Osteoblast (primary cell): ENCODE results near the gene DMRTB1. TPM values are rescaled to one million over a fixed set of nuclear protein-coding genes. Genes with fewer than 3 reads are reported as not detected.

ENCODE experiments used
- DNase-seq: peaks from one replicate; pipeline ENCODE4 v3.0.0; 2011; ENCODE audit warnings: low spot score, mixed read lengths; ENCODE audit not compliant: insufficient read length; ENCODE audit errors: missing footprints
- H2AFZ ChIP-seq: 2 replicates; pipeline ENCODE4 v1.6.0; 2011; ENCODE audit warnings: mild to moderate bottlenecking, low read length
- H3K27ac ChIP-seq: 2 replicates; pipeline ENCODE4 v1.5.1; 2011; ENCODE audit warnings: mild to moderate bottlenecking, low read depth, low read length, moderate library complexity
- H3K27me3 ChIP-seq: 2 replicates; pipeline ENCODE4 v1.6.0; 2012; ENCODE audit warnings: mild to moderate bottlenecking, control low read depth, inconsistent platforms, low read length, moderate library complexity; ENCODE audit not compliant: insufficient read depth
- H3K36me3 ChIP-seq: 2 replicates; pipeline ENCODE4 v1.5.1; 2011; ENCODE audit warnings: mild to moderate bottlenecking, low read length, control low read depth, moderate library complexity; ENCODE audit not compliant: insufficient read depth
- H3K4me1 ChIP-seq: 2 replicates; pipeline ENCODE4 v1.5.1; 2011; ENCODE audit warnings: mild to moderate bottlenecking, low read length, control low read depth, moderate library complexity; ENCODE audit not compliant: insufficient read depth
- H3K4me2 ChIP-seq: 2 replicates; pipeline ENCODE4 v1.6.0; 2011; ENCODE audit warnings: mild to moderate bottlenecking, low read length; ENCODE audit not compliant: insufficient read depth
- H3K4me3 ChIP-seq: fragments of 200-600 bp; sonication (generic); 3 replicates; pipeline ENCODE4 v1.5.1; 2012; ENCODE audit warnings: mild to moderate bottlenecking, low read length, inconsistent platforms; ENCODE audit not compliant: insufficient read depth
- H3K79me2 ChIP-seq: 2 replicates; pipeline ENCODE4 v1.6.0; 2012; ENCODE audit warnings: mild to moderate bottlenecking, low read length, control low read depth, inconsistent platforms; ENCODE audit not compliant: insufficient read depth
- H3K9me3 ChIP-seq: 2 replicates; pipeline ENCODE4 v1.5.1; 2011; ENCODE audit warnings: low read depth, low read length, control low read depth
- H4K20me1 ChIP-seq: 2 replicates; pipeline ENCODE4 v1.6.0; 2012; ENCODE audit warnings: mild to moderate bottlenecking, low read length, control low read depth; ENCODE audit not compliant: insufficient read depth
- CTCF ChIP-seq: IDR thresholded peaks from 2 replicates; pipeline ENCODE4 v1.5.1; 2011; ENCODE audit warnings: mild to moderate bottlenecking, low read depth, low read length, moderate library complexity; ENCODE audit errors: extremely low read depth
- total RNA-seq: library from RNA; depleted of rRNA; stranded (reverse); fragments of >200 nt; gene quantifications from 2 replicates; pipeline ENCODE4 v1.2.3, GENCODE V29; 2012

The DMRTB1 gene
- total RNA-seq, 1 donor: not detected

GRCh38 chr1:53486395-53487026 is 27.3 kb downstream of the DMRTB1 start:
- Histone ChIP-seq H3K27me3 (peaks cover 61% of the 10 kb centered on the region), H3K4me1 (peaks cover 4% of the 10 kb centered on the region), H4K20me1 (no peaks in the 10 kb centered on the region), H3K79me2 (no peaks in the 10 kb centered on the region), H2AFZ (no peak overlapping the region), H3K4me2 (no peak overlapping the region), H3K27ac (no peak overlapping the region), H3K4me3 (no peak overlapping the region), H3K9me3 (no peaks in the 10 kb centered on the region), H3K36me3 (no peaks in the 10 kb centered on the region)
- TF ChIP-seq CTCF: no peak
- DNase-seq: no peak

- no peaks in the 10 kb centered on the region for H3K36me3 ChIP-seq
- no peak overlapping the region for H2AFZ ChIP-seq
- H3K4me3 ChIP-seq: no peak overlapping the region
- no peak overlapping the region for H3K4me2 ChIP-seq
- H3K4me1 ChIP-seq: peaks cover 5% of the 10 kb centered on the region
- H3K9me3 ChIP-seq: no peaks in the 10 kb centered on the region
- TF ChIP-seq CTCF: no peak
- no peaks in the 10 kb centered on the region for H3K79me2 ChIP-seq
- no peak for DNase-seq
- H3K27ac ChIP-seq: no peak overlapping the region
- H3K27me3 ChIP-seq: peaks cover 41% of the 10 kb centered on the region
- H4K20me1 ChIP-seq: no peaks in the 10 kb centered on the region
Observed at GRCh38 chr1:53490351-53490750, 31.2 kb downstream of the DMRTB1 start.

GRCh38 chr1:53495633-53496345 is 36.6 kb downstream of the DMRTB1 start:
- peaks cover 13% of the 10 kb centered on the region for H3K27me3 ChIP-seq
- H3K9me3 ChIP-seq: no peaks in the 10 kb centered on the region
- no peaks in the 10 kb centered on the region for H3K79me2 ChIP-seq
- no peaks in the 10 kb centered on the region for H3K36me3 ChIP-seq
- H2AFZ ChIP-seq: peak overlapping the region; percentile 23
- TF ChIP-seq CTCF: no peak
- DNase-seq: peak; percentile 96
- no peak overlapping the region for H3K4me2 ChIP-seq
- H3K4me3 ChIP-seq: no peak overlapping the region
- H3K27ac ChIP-seq: no peak overlapping the region
- no peaks in the 10 kb centered on the region for H4K20me1 ChIP-seq
- H3K4me1 ChIP-seq: peaks cover 13% of the 10 kb centered on the region

- H3K79me2 ChIP-seq: no peaks in the 10 kb centered on the region
- H3K9me3 ChIP-seq: no peaks in the 10 kb centered on the region
- no peak overlapping the region for H3K4me2 ChIP-seq
- no peak for TF ChIP-seq CTCF
- H4K20me1 ChIP-seq: no peaks in the 10 kb centered on the region
- peaks cover 21% of the 10 kb centered on the region for H3K27me3 ChIP-seq
- no peaks in the 10 kb centered on the region for H3K36me3 ChIP-seq
- H3K4me3 ChIP-seq: no peak overlapping the region
- H3K4me1 ChIP-seq: peaks cover 13% of the 10 kb centered on the region
- DNase-seq: peak; percentile 96
- no peak overlapping the region for H3K27ac ChIP-seq
- H2AFZ ChIP-seq: no peak overlapping the region
Observed at GRCh38 chr1:53498555-53499131, 39.4 kb downstream of the DMRTB1 start.
